K562 (cell line): ENCODE data around the gene KPTN. TPM values are rescaled to one million over a fixed set of nuclear protein-coding genes. Genes with fewer than 3 reads are reported as not detected.

ENCODE experiments used
- ATAC-seq: fragments of 200-7000 bp; cut with Tn5 transposase; 3 replicates; pipeline ENCODE4 v1.9.1; 2020; ENCODE audit warnings: moderate library complexity
- BruUV-seq: library from RNA; stranded (reverse); fragments of 400-500 nt; replicated peaks from 2 replicates; lab custom pipeline; 2021; lab: Mats Ljungman, UMichigan
- CTCF ChIA-PET: fragments of 300-600 bp; formaldehyde crosslinking; extraction: SDS; loops from one replicate; lab custom pipeline; 2021; ENCODE audit warnings: low intra/inter-chr PET ratio; lab: Yijun Ruan, JAX
- POLR2A ChIA-PET: fragments of 300-600, 350-650 bp; sonication (Branson Sonifier 250); formaldehyde crosslinking; extraction: SDS; loops from one replicate; lab custom pipeline; 2021; ENCODE audit warnings: antibody characterized with exemption, inconsistent platforms; lab: Yijun Ruan, JAX
- DNase-seq, 4 experiments: peaks; one replicate each; pipeline versions ENCODE4 v3.0.0 to v3.0.0-alpha.2; 2011 to 2018; ENCODE audit warnings: low spot score in 3 of 4, mixed read lengths in 3 of 4; ENCODE audit errors: extremely low read depth in 1 of 4
- FAIRE-seq: peaks from 2 replicates; lab custom pipeline; 2011; peaks lifted over from hg19 to GRCh38; lab: Jason Lieb, UNC
- H2AFZ ChIP-seq: 2 replicates; pipeline ENCODE4 v1.6.0; 2011; ENCODE audit warnings: low read depth, low read length, control low read depth, inconsistent platforms
- H3K27ac ChIP-seq: fragments of 200-600 bp; 3 replicates; pipeline ENCODE4 v1.8.0; 2011; ENCODE audit warnings: low read depth, mild to moderate bottlenecking, control low read depth, inconsistent platforms, low read length, moderate library complexity, mixed read lengths; ENCODE audit errors: extremely low read depth
- H3K27me3 ChIP-seq, 2 experiments: fragments of 300-600 bp in 1 of 2; 2 replicates in 1 of 2; 3 replicates in 1 of 2; pipeline versions ENCODE4 v1.6.0 to v1.8.0; 2011; ENCODE audit warnings: inconsistent platforms in 2 of 2, low read length in 2 of 2, mild to moderate bottlenecking in 1 of 2, mixed read lengths in 1 of 2, moderate library complexity in 1 of 2; ENCODE audit not compliant: control insufficient read depth in 2 of 2, insufficient read depth in 2 of 2
- H3K36me3 ChIP-seq: fragments of 300-600 bp; 3 replicates; pipeline ENCODE4 v1.8.0; 2011; ENCODE audit warnings: mild to moderate bottlenecking, low read length, inconsistent platforms; ENCODE audit not compliant: control insufficient read depth, insufficient read depth
- H3K4me1 ChIP-seq, 2 experiments: fragments of 200-600 bp in 1 of 2; replicated peaks in 1 of 2; 2 replicates in 1 of 2; 3 replicates in 1 of 2; pipeline versions ENCODE4 v1.5.1 to v1.8.0; 2011; ENCODE audit warnings: inconsistent platforms in 2 of 2, low read length in 2 of 2, mild to moderate bottlenecking in 1 of 2, mixed read lengths in 1 of 2, moderate library complexity in 1 of 2; ENCODE audit not compliant: control insufficient read depth in 2 of 2, insufficient read depth in 2 of 2
- H3K4me2 ChIP-seq: 2 replicates; pipeline ENCODE4 v1.6.1; 2011; ENCODE audit warnings: low read length, control low read depth, inconsistent platforms, mixed read lengths; ENCODE audit not compliant: insufficient read depth
- H3K4me3 ChIP-seq: fragments of 200-600 bp; sonication (generic), shearing (Covaris generic); 2 replicates; pipeline ENCODE4 v1.5.1; 2016; ENCODE audit warnings: control low read depth, inconsistent platforms
- H3K79me2 ChIP-seq: fragments of 200-600 bp; 3 replicates; pipeline ENCODE4 v1.8.0; 2011; ENCODE audit warnings: low read length, inconsistent platforms; ENCODE audit not compliant: control insufficient read depth, insufficient read depth
- H3K9ac ChIP-seq, 2 experiments: 2 replicates each; pipeline versions ENCODE4 v1.6.0 to v1.6.1; 2011; ENCODE audit warnings: low read depth in 2 of 2, low read length in 2 of 2, control low read depth in 1 of 2, inconsistent platforms in 1 of 2, mild to moderate bottlenecking in 1 of 2, mixed read lengths in 1 of 2; ENCODE audit not compliant: insufficient read depth in 1 of 2
- H3K9me1 ChIP-seq: one replicate; pipeline ENCODE4 v1.6.0; 2011; ENCODE audit warnings: inconsistent platforms, mild to moderate bottlenecking, low read length, moderate library complexity; ENCODE audit not compliant: control insufficient read depth, insufficient read depth
- H3K9me3 ChIP-seq: replicated peaks from 2 replicates; pipeline ENCODE4 v1.5.1; 2011; ENCODE audit warnings: low read depth, low read length, inconsistent platforms; ENCODE audit not compliant: control insufficient read depth, insufficient read depth
- H4K20me1 ChIP-seq: replicated peaks from 2 replicates; pipeline ENCODE4 v1.6.1; 2011; ENCODE audit warnings: low read length, inconsistent platforms, mixed read lengths; ENCODE audit not compliant: control insufficient read depth, insufficient read depth
- CHCHD3 ChIP-seq: fragments of 250-450 bp; sonication (Bioruptor Pico); IDR thresholded peaks from 2 replicates; pipeline ENCODE4 v2.1.2; 2022; ENCODE audit warnings: mild to moderate bottlenecking
- KLF1 ChIP-seq: fragments of 450-650 bp; IDR thresholded peaks from 2 replicates; pipeline ENCODE4 v1.6.1; 2016; ENCODE audit warnings: missing genetic modification characterization, missing compliant biosample characterization
- MYNN ChIP-seq, 2 experiments: sonication (generic); formaldehyde crosslinking in 1 of 2; IDR thresholded peaks; 2 replicates each; pipeline versions ENCODE4 v1.5.0 to v1.6.1; 2016 to 2020; ENCODE audit warnings: antibody characterized with exemption in 1 of 2, missing genetic modification reagents in 1 of 2
- NFE2L1 ChIP-seq: fragments of 450-650 bp; IDR thresholded peaks from 2 replicates; pipeline ENCODE4 v1.6.1; 2016; ENCODE audit warnings: missing genetic modification characterization, low read depth, mild to moderate bottlenecking, missing compliant biosample characterization, moderate library complexity, borderline replicate concordance
- NFIC ChIP-seq: fragments of 450-650 bp; IDR thresholded peaks from 2 replicates; pipeline ENCODE4 v1.6.1; 2017; ENCODE audit warnings: mild to moderate bottlenecking, inconsistent platforms
- RHOXF2B ChIP-seq: fragments of 250-450 bp; sonication (Bioruptor Pico); conservative IDR thresholded peaks from 2 replicates; pipeline ENCODE4 v1.5.1; 2021
- TCF7 ChIP-seq: sonication (generic); IDR thresholded peaks from 2 replicates; pipeline ENCODE4 v1.6.1; 2016; ENCODE audit warnings: antibody characterized with exemption, borderline replicate concordance
- WGBS: fragments of 100-300 bp; shearing (Covaris generic); methylation state at CpG from one replicate; pipeline ENCODE4 v1.1.6; 2016; ENCODE audit warnings: low coverage, mixed read lengths; ENCODE audit not compliant: insufficient coverage; ENCODE audit errors: missing lambda C conversion rate; 5-methylcytosine and 5-hydroxymethylcytosine counted together
- in situ Hi-C: fragments of 300-500 bp; cut with MboI; formaldehyde crosslinking; loops from 4 replicates; pipeline ENCODE4 v1.15.0; 2018; ENCODE audit warnings: inconsistent platforms, mixed read lengths
- intact Hi-C: fragments of 100-400 bp; cut with micrococcal nuclease; formaldehyde crosslinking; loops from 2 replicates; pipeline ENCODE4 v1.14.2; 2022
- polyA plus RNA-seq, 8 experiments: library from polyadenylated mRNA; depleted of rRNA in 4 of 8; stranded (reverse) in 5 of 8; unstranded in 3 of 8; fragments of >200 nt; fragmentation: Nextera tagmentation in 2 of 8; fragmentation: Illumina TruSeq in 1 of 8; extraction: Ambion mirVana in 2 of 8; extraction: Trizol in 1 of 8; gene quantifications; 2 replicates each; pipeline versions ENCODE4 v1.2.1 to v1.2.3, GENCODE V29; 2011 to 2014; ENCODE audit warnings: inconsistent platforms in 1 of 8, missing spikeins in 1 of 8
- total RNA-seq, 7 experiments: library from RNA; depleted of rRNA in 6 of 7; stranded (reverse); fragments of >200 nt in 6 of 7; fragmentation: Illumina TruSeq in 2 of 7; extraction: Trizol in 2 of 7; gene quantifications; 2 replicates each; pipeline versions ENCODE4 v1.2.1 to v1.2.3, GENCODE V29; 2011 to 2021; ENCODE audit warnings: low replicate concordance in 1 of 7

Gene KPTN
- total and polyA plus RNA-seq, 9 of the 15 experiments (the other 6 are each of a cell fraction or from before 2014, with no cell fraction given): 0.56 to 18.2 (median 8.5) TPM

- intact Hi-C loops (no loop called here), in situ Hi-C loops (no loop called here)
- no peak overlapping the region for H3K9ac ChIP-seq
- TF ChIP-seq KLF1 (tag): no peak
- no peak for TF ChIP-seq RHOXF2B (CRISPR knock-in tag)
- TF ChIP-seq NFE2L1 (tag): no peak
- TF ChIP-seq MYNN (IDR thresholded peaks at IDR 0.05): no peak
- no peak for TF ChIP-seq MYNN (CRISPR knock-in tag; IDR thresholded peaks at IDR 0.05)
- no peak for TF ChIP-seq CHCHD3
- no peak for TF ChIP-seq TCF7
- TF ChIP-seq NFIC: no peak
- ChIA-PET CTCF (no interaction called here), POLR2A (interaction anchor here (0.6 to 1.4 kb wide), 3 partner anchors 9 to 11 kb away, joined by 3 to 5 read pairs (median 3); partner anchors contain the start of gene NAPA)
- no peak overlapping the region for H2AFZ ChIP-seq
- no peak for FAIRE-seq
- H3K4me3 ChIP-seq: no peak overlapping the region
- peaks cover 0 to 32% of the 10 kb centered on the region in 2 experiments; a peak in 4 of 5 replicates for H3K4me1 ChIP-seq
- H3K27ac ChIP-seq: no peak overlapping the region
- H4K20me1 ChIP-seq: peaks cover 3% of the 10 kb centered on the region
- no peaks in the 10 kb centered on the region for H3K27me3 ChIP-seq
- H3K9me3 ChIP-seq: no peaks in the 10 kb centered on the region
- H3K4me2 ChIP-seq: no peak overlapping the region
- 89% methylated on average over 3 of the region's 5 CpGs for WGBS
- DNase-seq: no peak
- no peaks in the 10 kb centered on the region for H3K9me1 ChIP-seq
- H3K36me3 ChIP-seq: peaks cover 55% of the 10 kb centered on the region
- peaks cover 23% of the 10 kb centered on the region for H3K79me2 ChIP-seq
- ATAC-seq: no peak
- no TSS peak for BruUV-seq
Measured at GRCh38 chr19:47503826-47504150, 19.8 kb upstream of the KPTN start.
